Tibial artery (tissue), 4 donors: ENCODE data around the gene CHMP6.

Source experiments
- DNase-seq, 2 donors: peaks; one replicate each; pipeline ENCODE4 v3.0.0-alpha.2; 2019
- H3K27ac ChIP-seq, 2 donors: fragments of 200-600 bp; sonication (generic) in 1 of 2; 1 replicate in 1 of 2; 2 replicates in 1 of 2; pipeline ENCODE4 v1.5.1; 2018 to 2019; ENCODE audit warnings: mild to moderate bottlenecking in 1 of 2
- H3K27me3 ChIP-seq, 2 donors: fragments of 200-600 bp; sonication (generic) in 1 of 2; one replicate each; pipeline versions ENCODE4 v1.5.1 to v1.6.0; 2016 to 2019
- H3K36me3 ChIP-seq, 3 donors: fragments of 200-600 bp; sonication (generic) in 2 of 3; one replicate each; pipeline ENCODE4 v1.5.1; 2016 to 2019; ENCODE audit warnings: mild to moderate bottlenecking in 2 of 3
- H3K4me1 ChIP-seq, 4 donors: fragments of 200-600 bp; sonication (generic) in 2 of 4; 1 replicate in 3 of 4; 2 replicates in 1 of 4; pipeline ENCODE4 v1.5.1; 2016 to 2019
- H3K4me3 ChIP-seq, 2 donors: fragments of 200-600 bp; sonication (generic) in 1 of 2; 1 replicate in 1 of 2; 2 replicates in 1 of 2; pipeline ENCODE4 v1.5.1; 2018 to 2019; ENCODE audit warnings: mild to moderate bottlenecking in 2 of 2
- H3K9me3 ChIP-seq, 3 donors: fragments of 200-600 bp; sonication (generic) in 1 of 3; one replicate each; pipeline ENCODE4 v1.5.1; 2016 to 2019
- CTCF ChIP-seq, 2 experiments: fragments of 200-600 bp in 1 of 2; fragments of 450-650 bp in 1 of 2; IDR thresholded peaks; one replicate each; pipeline ENCODE4 v1.5.1; 2017 to 2019; ENCODE audit warnings: antibody characterized with exemption in 2 of 2, mild to moderate bottlenecking in 1 of 2, moderate library complexity in 1 of 2
- intact Hi-C: fragments of 100-400 bp; cut with DNase I; formaldehyde crosslinking; loops from one replicate; pipeline ENCODE4 v1.15.0; 2023; ENCODE audit warnings: low total_unique reads

Gene CHMP6

GRCh38 chr17:81037026-81037797 is 45.6 kb downstream of the CHMP6 start:
- peak; percentile 68 to 92 for DNase-seq
- Histone ChIP-seq H3K27ac (peak overlapping the region; percentile 59), H3K9me3 (no peaks in the 10 kb centered on the region), H3K27me3 (peaks cover 0 to 33% of the 10 kb centered on the region in 2 donors), H3K4me3 (peak overlapping the region in 1 of 2 donors; percentile 25), H3K36me3 (no peaks in the 10 kb centered on the region), H3K4me1 (peaks cover 0 to 61% (median 36%) of the 10 kb centered on the region in 4 donors)
- intact Hi-C loops, result loop anchor here (5.0 kb wide), 1 partner anchor 55 kb away; no protein-coding TSS in a partner anchor
- TF ChIP-seq CTCF (IDR thresholded peaks at IDR 0.05), result no peak

GRCh38 chr17:81037798-81038733 is 46.4 kb downstream of the CHMP6 start:
- H3K4me1 ChIP-seq, result peaks cover 0 to 65% (median 36%) of the 10 kb centered on the region in 4 donors
- peak in 1 of 2 donors; percentile 72 for DNase-seq
- H3K27ac ChIP-seq, result peak overlapping the region; percentile 59
- H3K36me3 ChIP-seq, result no peaks in the 10 kb centered on the region
- H3K4me3 ChIP-seq, result peak overlapping the region in 1 of 2 donors; percentile 25
- no peak for TF ChIP-seq CTCF (IDR thresholded peaks at IDR 0.05)
- peaks cover 0 to 25% of the 10 kb centered on the region in 2 donors for H3K27me3 ChIP-seq
- no peaks in the 10 kb centered on the region for H3K9me3 ChIP-seq
- intact Hi-C loops, result loop anchor here (5.0 kb wide), 1 partner anchor 54 kb away; no protein-coding TSS in a partner anchor

GRCh38 chr17:81039096-81039495 is 47.5 kb downstream of the CHMP6 start:
- H3K27ac ChIP-seq, result no peak overlapping the region
- H3K27me3 ChIP-seq, result peaks cover 0 to 18% of the 10 kb centered on the region in 2 donors
- TF ChIP-seq CTCF (IDR thresholded peaks at IDR 0.05), result no peak
- H3K4me3 ChIP-seq, result no peak overlapping the region
- H3K4me1 ChIP-seq, result peaks cover 0 to 72% (median 36%) of the 10 kb centered on the region in 4 donors
- no peak for DNase-seq
- intact Hi-C loops, result loop anchor here (5.0 kb wide), 1 partner anchor 53 kb away; no protein-coding TSS in a partner anchor
- no peaks in the 10 kb centered on the region for H3K9me3 ChIP-seq
- no peaks in the 10 kb centered on the region for H3K36me3 ChIP-seq

- DNase-seq, result no peak
- H3K27me3 ChIP-seq, result peaks cover 0 to 11% of the 10 kb centered on the region in 2 donors
- no peak overlapping the region for H3K4me3 ChIP-seq
- intact Hi-C loops, result loop anchor here (5.0 kb wide), 1 partner anchor 52 kb away; no protein-coding TSS in a partner anchor
- H3K36me3 ChIP-seq, result no peaks in the 10 kb centered on the region
- peaks cover 0 to 82% (median 39%) of the 10 kb centered on the region in 4 donors for H3K4me1 ChIP-seq
- no peak overlapping the region for H3K27ac ChIP-seq
- TF ChIP-seq CTCF (IDR thresholded peaks at IDR 0.05), result no peak
- no peaks in the 10 kb centered on the region for H3K9me3 ChIP-seq
These were observed 48.5 kb downstream of the CHMP6 start for GRCh38 chr17:81039854-81040758.
